GM12878 (cell line): ENCODE results near the gene PRR22. TPM values are rescaled to one million over a fixed set of nuclear protein-coding genes. Genes with fewer than 3 reads are reported as not detected.

Experiments
- ATAC-seq: fragments of 200-7000 bp; cut with Tn5 transposase; 3 replicates; pipeline ENCODE4 v1.9.1; 2020; ENCODE audit warnings: mild to moderate bottlenecking, moderate library complexity
- BruUV-seq: library from RNA; stranded (reverse); fragments of 400-500 nt; replicated peaks from 2 replicates; lab custom pipeline; 2021; lab: Mats Ljungman, UMichigan
- CTCF ChIA-PET: fragments of 300-600 bp; sonication (Branson Sonifier 250); formaldehyde crosslinking; extraction: SDS; loops from one replicate; lab custom pipeline; 2021; ENCODE audit warnings: inconsistent platforms; lab: Yijun Ruan, JAX
- POLR2A ChIA-PET: fragments of 350-600 bp; formaldehyde crosslinking; extraction: SDS; loops from one replicate; lab custom pipeline; 2021; ENCODE audit warnings: inconsistent platforms; lab: Charles Lee
- RAD21 ChIA-PET: fragments of 300-600 bp; sonication (Branson Sonifier 250); formaldehyde crosslinking; loops from one replicate; lab custom pipeline; 2023; ENCODE audit warnings: antibody characterized with exemption; ENCODE audit not compliant: unreplicated experiment; lab: Charles Lee
- SMC1A ChIA-PET: fragments of 300-600 bp; sonication (Branson Sonifier 250); formaldehyde crosslinking; loops from one replicate; lab custom pipeline; 2023; ENCODE audit not compliant: unreplicated experiment, uncharacterized antibody; lab: Charles Lee
- DNase-seq: peaks from one replicate; pipeline ENCODE4 v3.0.0-alpha.2; 2011; ENCODE audit warnings: low read depth, low spot score
- FAIRE-seq: peaks from 3 replicates; lab custom pipeline; 2011; peaks lifted over from hg19 to GRCh38; lab: Jason Lieb, UNC
- H2AFZ ChIP-seq: 2 replicates; pipeline ENCODE4 v1.6.0; 2011; ENCODE audit warnings: low read depth, low read length, control low read depth; ENCODE audit not compliant: control insufficient read depth
- H3K27ac ChIP-seq: 2 replicates; pipeline ENCODE4 v1.5.1; 2011; ENCODE audit warnings: control low read depth; ENCODE audit not compliant: control insufficient read depth, insufficient read depth
- H3K27me3 ChIP-seq, 2 experiments: replicated peaks in 1 of 2; 2 replicates each; pipeline versions ENCODE4 v1.6.0 to v1.6.1; 2011; ENCODE audit warnings: low read length in 1 of 2; ENCODE audit not compliant: control insufficient read depth in 2 of 2, insufficient read depth in 2 of 2
- H3K36me3 ChIP-seq, 2 experiments: 2 replicates each; pipeline ENCODE4 v1.5.1; 2011; ENCODE audit warnings: low read length in 1 of 2; ENCODE audit not compliant: control insufficient read depth in 2 of 2, insufficient read depth in 2 of 2
- H3K4me1 ChIP-seq: 2 replicates; pipeline ENCODE4 v1.6.1; 2011; ENCODE audit warnings: mild to moderate bottlenecking, low read length, moderate library complexity, mixed read lengths; ENCODE audit not compliant: control insufficient read depth, insufficient read depth
- H3K4me2 ChIP-seq: 2 replicates; pipeline ENCODE4 v1.6.0; 2011; ENCODE audit warnings: control low read depth; ENCODE audit not compliant: control insufficient read depth, insufficient read depth
- H3K4me3 ChIP-seq: fragments of 200-600 bp; sonication (generic); 2 replicates; pipeline ENCODE4 v1.5.1; 2016
- H3K79me2 ChIP-seq: 2 replicates; pipeline ENCODE4 v1.6.0; 2011; ENCODE audit warnings: low read length; ENCODE audit not compliant: control insufficient read depth, insufficient read depth
- H3K9ac ChIP-seq: 2 replicates; pipeline ENCODE4 v1.8.0; 2011; ENCODE audit warnings: low read length, control low read depth, mixed read lengths; ENCODE audit not compliant: control insufficient read depth, insufficient read depth
- H3K9me3 ChIP-seq: replicated peaks from 3 replicates; pipeline ENCODE4 v1.5.1; 2011; ENCODE audit warnings: mild to moderate bottlenecking, low read length; ENCODE audit not compliant: control insufficient read depth, insufficient read depth
- H4K20me1 ChIP-seq: 2 replicates; pipeline ENCODE4 v1.6.0; 2011; ENCODE audit not compliant: control insufficient read depth, insufficient read depth
- CHD2 ChIP-seq: IDR thresholded peaks from 2 replicates; pipeline ENCODE4 v1.6.1; 2011; ENCODE audit warnings: low read depth, low read length, improper control_type of control experiment, borderline replicate concordance
- HCFC1 ChIP-seq: fragments of 150-350 bp; IDR thresholded peaks from 2 replicates; pipeline ENCODE4 v1.6.1; 2014; ENCODE audit warnings: low read length
- KAT2A ChIP-seq: conservative IDR thresholded peaks from 2 replicates; pipeline ENCODE4 v1.6.1; 2011; ENCODE audit warnings: low read depth, low read length; ENCODE audit not compliant: control insufficient read depth
- MTA2 ChIP-seq: fragments of 450-650 bp; IDR thresholded peaks from 2 replicates; pipeline ENCODE4 v1.6.1; 2016; ENCODE audit warnings: low read depth, mild to moderate bottlenecking, moderate library complexity
- REST ChIP-seq: IDR thresholded peaks from 2 replicates; pipeline ENCODE4 v1.6.1; 2012; ENCODE audit warnings: mild to moderate bottlenecking, low read depth, low read length
- SUZ12 ChIP-seq: fragments of 200-600 bp; sonication (generic); IDR thresholded peaks from one replicate; pipeline ENCODE4 v1.6.1; 2018; ENCODE audit warnings: antibody characterized with exemption, mild to moderate bottlenecking; ENCODE audit not compliant: unreplicated experiment
- ZNF384 ChIP-seq: IDR thresholded peaks from 2 replicates; pipeline ENCODE4 v1.6.1; 2012; ENCODE audit warnings: low read depth, mild to moderate bottlenecking, low read length, improper control_type of control experiment, borderline replicate concordance
- ZNF622 ChIP-seq: fragments of 450-650 bp; IDR thresholded peaks from 2 replicates; pipeline ENCODE4 v1.6.1; 2017; ENCODE audit warnings: mild to moderate bottlenecking, inconsistent platforms
- WGBS: methylation state at CpG from one replicate; pipeline ENCODE4 v1.1.6; 2016; ENCODE audit warnings: low lambda C conversion rate; ENCODE audit not compliant: insufficient replicate concordance, insufficient coverage; ENCODE audit errors: missing lambda C conversion rate; 5-methylcytosine and 5-hydroxymethylcytosine counted together
- in situ Hi-C: fragments of 300-500 bp; cut with MboI; formaldehyde crosslinking; loops from 9 replicates; pipeline ENCODE4 v1.14.3; 2018; ENCODE audit warnings: mixed read lengths
- intact Hi-C: fragments of 100-400 bp; cut with micrococcal nuclease; formaldehyde crosslinking; loops from one replicate; pipeline ENCODE4 v1.14.2; 2022; ENCODE audit not compliant: unreplicated experiment
- polyA plus RNA-seq, 11 experiments: library from polyadenylated mRNA; depleted of rRNA in 4 of 11; unstranded in 6 of 11; stranded (reverse) in 5 of 11; fragments of >200 nt; fragmentation: Nextera tagmentation in 4 of 11; fragmentation: Illumina TruSeq in 1 of 11; extraction: Ambion mirVana in 4 of 11; extraction: Trizol in 1 of 11; gene quantifications; 1 replicate in 1 of 11; 2 replicates in 10 of 11; pipeline versions ENCODE4 v1.2.1 to v1.2.3, GENCODE V29; 2011 to 2016; ENCODE audit warnings: inconsistent platforms in 2 of 11, missing spikeins in 2 of 11, low read depth in 1 of 11
- total RNA-seq, 4 experiments: library from RNA; depleted of rRNA in 3 of 4; stranded (reverse); fragments of >200 nt in 3 of 4; fragmentation: Illumina TruSeq in 1 of 4; extraction: Trizol in 1 of 4; gene quantifications; 2 replicates each; pipeline versions ENCODE4 v1.2.1 to v1.2.3, GENCODE V29; 2013 to 2021
- TF ChIP-seq, protein P1 (sequence below): fragments of 450-650 bp; IDR thresholded peaks from 2 replicates; pipeline ENCODE4 v1.6.1; 2016; ENCODE audit warnings: mild to moderate bottlenecking

PRR22 gene
- total and polyA plus RNA-seq, 10 of the 15 experiments (the other 5 are each of a cell fraction or from before 2014, with no cell fraction given), result 0.31 to 4.4 (median 1.3) TPM; not detected in 2

DNA sequence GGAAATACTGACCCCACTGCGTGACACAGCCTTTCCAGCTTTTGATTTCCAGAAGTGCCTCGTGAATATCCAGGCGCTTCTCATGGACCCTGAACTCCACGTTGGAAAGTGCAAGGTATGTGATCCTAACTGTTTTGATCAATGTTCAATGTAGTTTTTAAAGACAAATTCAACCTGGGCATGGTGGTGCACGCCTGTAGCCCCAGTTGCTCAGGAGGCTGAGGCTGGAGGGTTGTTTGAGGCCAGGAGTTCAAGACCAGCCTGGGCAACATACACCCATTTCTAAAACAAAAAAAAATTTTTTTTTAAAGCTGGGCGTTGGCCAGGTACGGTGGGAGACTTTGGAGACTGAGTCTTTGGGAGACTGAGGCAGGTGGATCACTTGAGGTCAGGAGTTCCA is 32.8 kb downstream of the PRR22 start:
- DNase-seq (no peak), FAIRE-seq (no peak), ATAC-seq (no peak)
- Histone ChIP-seq H3K4me1 (no peaks in the 10 kb centered on the region), H3K9me3 (no peaks in the 10 kb centered on the region), H3K9ac (no peak overlapping the region), H3K36me3 (no peaks in the 10 kb centered on the region), H4K20me1 (no peaks in the 10 kb centered on the region), H2AFZ (no peak overlapping the region), H3K27me3 (no peaks in the 10 kb centered on the region), H3K79me2 (no peaks in the 10 kb centered on the region), H3K4me3 (no peak overlapping the region), H3K27ac (no peak overlapping the region), H3K4me2 (no peak overlapping the region)
- ChIA-PET POLR2A (no interaction called here), SMC1A (no interaction called here), CTCF (no interaction called here), RAD21 (no interaction called here)
- in situ Hi-C loops (no loop called here), intact Hi-C loops (no loop called here)
- no peak for TF ChIP-seq CHD2
- TF ChIP-seq ZNF384, result no peak
- no peak for TF ChIP-seq MTA2
- TF ChIP-seq REST, result no peak
- no peak for TF ChIP-seq KAT2A
- no peak for TF ChIP-seq HCFC1
- TF ChIP-seq SUZ12, result no peak
- no peak for TF ChIP-seq ZNF622
- TF ChIP-seq, protein P1, sequence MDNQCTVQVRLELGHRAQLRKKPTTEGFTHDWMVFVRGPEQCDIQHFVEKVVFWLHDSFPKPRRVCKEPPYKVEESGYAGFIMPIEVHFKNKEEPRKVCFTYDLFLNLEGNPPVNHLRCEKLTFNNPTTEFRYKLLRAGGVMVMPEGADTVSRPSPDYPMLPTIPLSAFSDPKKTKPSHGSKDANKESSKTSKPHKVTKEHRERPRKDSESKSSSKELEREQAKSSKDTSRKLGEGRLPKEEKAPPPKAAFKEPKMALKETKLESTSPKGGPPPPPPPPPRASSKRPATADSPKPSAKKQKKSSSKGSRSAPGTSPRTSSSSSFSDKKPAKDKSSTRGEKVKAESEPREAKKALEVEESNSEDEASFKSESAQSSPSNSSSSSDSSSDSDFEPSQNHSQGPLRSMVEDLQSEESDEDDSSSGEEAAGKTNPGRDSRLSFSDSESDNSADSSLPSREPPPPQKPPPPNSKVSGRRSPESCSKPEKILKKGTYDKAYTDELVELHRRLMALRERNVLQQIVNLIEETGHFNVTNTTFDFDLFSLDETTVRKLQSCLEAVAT, result no peak
- WGBS, result 50% methylated on average over 7 of the region's 7 CpGs
- BruUV-seq, result no TSS peak
